Gastroesophageal sphincter (tissue), 3 donors: Measurements from ENCODE around the gene HLA-F.

Experiments
- CTCF ChIP-seq, 4 experiments: fragments of 200-600 bp in 2 of 4; fragments of 450-650 bp in 2 of 4; sonication (generic) in 1 of 4; IDR thresholded peaks; one replicate each; pipeline ENCODE4 v1.5.1; 2017 to 2019; ENCODE audit warnings: antibody characterized with exemption in 4 of 4, mild to moderate bottlenecking in 2 of 4, moderate library complexity in 2 of 4
- EP300 ChIP-seq: sonication (generic); formaldehyde crosslinking; IDR thresholded peaks from one replicate; pipeline ENCODE4 v1.6.1; 2017; ENCODE audit warnings: antibody characterized with exemption, mild to moderate bottlenecking

- TF ChIP-seq CTCF (IDR thresholded peaks at IDR 0.05), result no peak
- TF ChIP-seq EP300, result no peak
Measured at GRCh38 chr6:29723262-29723665, at the start of gene HLA-F.
